Chondrocyte (in vitro differentiated cells): Measurements from ENCODE around the gene WFDC1. TPM values are rescaled to one million over a fixed set of nuclear protein-coding genes. Genes with fewer than 3 reads are reported as not detected.
"Not testable (repeated sequence)": the region's sequence is repeated elsewhere in the genome, so short reads cannot be mapped to it uniquely, and the experiment has no call there.

Source experiments
- DNase-seq: peaks from one replicate; pipeline ENCODE4 v3.0.0; 2021; ENCODE audit warnings: mixed read lengths, low spot score
- H3K27ac Mint-ChIP-seq: one replicate; pipeline ENCODE4 v1.8.0; 2021; ENCODE audit warnings: mild to moderate bottlenecking, moderate library complexity, mixed read lengths; ENCODE audit not compliant: unreplicated experiment
- H3K27me3 Mint-ChIP-seq: 2 replicates; pipeline ENCODE4 v1.8.0; 2021; ENCODE audit warnings: low read depth, mixed read lengths
- H3K36me3 Mint-ChIP-seq: 2 replicates; pipeline ENCODE4 v1.8.0; 2021; ENCODE audit warnings: low read depth, mixed read lengths
- H3K4me1 Mint-ChIP-seq: 2 replicates; pipeline ENCODE4 v1.8.0; 2021; ENCODE audit warnings: low read depth, mild to moderate bottlenecking, mixed read lengths
- H3K4me3 Mint-ChIP-seq: one replicate; pipeline ENCODE4 v1.8.0; 2021; ENCODE audit warnings: mild to moderate bottlenecking, moderate library complexity, mixed read lengths; ENCODE audit not compliant: unreplicated experiment
- H3K9me3 Mint-ChIP-seq: 2 replicates; pipeline ENCODE4 v1.8.0; 2021; ENCODE audit warnings: low read depth, mixed read lengths
- total RNA-seq: library from RNA; stranded (reverse); gene quantifications from 3 replicates; pipeline ENCODE4 v1.2.1, GENCODE V29; 2021
- TF ChIP-seq, protein P1 (sequence below): fragments of 200-600 bp; sonication (generic); IDR thresholded peaks from 2 replicates; pipeline ENCODE4 v1.5.0; 2021; ENCODE audit warnings: antibody characterized with exemption, mild to moderate bottlenecking, moderate library complexity

WFDC1 gene
- total RNA-seq, 1 donor from 2014 or later: 5.6 TPM

DNA sequence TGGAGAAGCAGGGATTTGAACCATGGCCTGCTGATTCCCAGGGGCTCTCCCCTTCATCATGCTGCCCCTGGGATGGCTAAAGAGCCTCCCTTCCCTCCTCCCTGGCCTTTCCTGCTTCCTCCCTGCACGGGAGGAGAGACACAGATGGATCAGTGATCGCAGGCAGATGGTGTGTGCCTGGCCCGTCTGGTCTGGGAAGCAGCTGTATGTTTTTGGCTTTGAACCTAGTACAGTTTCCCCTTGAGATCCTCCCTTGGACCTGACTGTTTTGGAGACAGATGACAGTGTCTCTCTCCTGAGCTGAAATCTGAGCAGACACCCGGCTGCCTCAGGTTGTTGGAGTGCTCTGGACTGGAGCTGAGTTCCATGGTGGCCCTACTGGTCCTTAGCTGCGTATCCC is 44.6 kb downstream of the WFDC1 start:
- Mint-ChIP-seq H3K4me3 (no peak overlapping the region), H3K27ac (no peak overlapping the region), H3K36me3 (peaks cover 12% of the 10 kb centered on the region), H3K27me3 (peaks cover 29% of the 10 kb centered on the region), H3K9me3 (peaks cover 19% of the 10 kb centered on the region), H3K4me1 (no peaks in the 10 kb centered on the region)
- peak; percentile 32 for DNase-seq
- TF ChIP-seq, protein P1, sequence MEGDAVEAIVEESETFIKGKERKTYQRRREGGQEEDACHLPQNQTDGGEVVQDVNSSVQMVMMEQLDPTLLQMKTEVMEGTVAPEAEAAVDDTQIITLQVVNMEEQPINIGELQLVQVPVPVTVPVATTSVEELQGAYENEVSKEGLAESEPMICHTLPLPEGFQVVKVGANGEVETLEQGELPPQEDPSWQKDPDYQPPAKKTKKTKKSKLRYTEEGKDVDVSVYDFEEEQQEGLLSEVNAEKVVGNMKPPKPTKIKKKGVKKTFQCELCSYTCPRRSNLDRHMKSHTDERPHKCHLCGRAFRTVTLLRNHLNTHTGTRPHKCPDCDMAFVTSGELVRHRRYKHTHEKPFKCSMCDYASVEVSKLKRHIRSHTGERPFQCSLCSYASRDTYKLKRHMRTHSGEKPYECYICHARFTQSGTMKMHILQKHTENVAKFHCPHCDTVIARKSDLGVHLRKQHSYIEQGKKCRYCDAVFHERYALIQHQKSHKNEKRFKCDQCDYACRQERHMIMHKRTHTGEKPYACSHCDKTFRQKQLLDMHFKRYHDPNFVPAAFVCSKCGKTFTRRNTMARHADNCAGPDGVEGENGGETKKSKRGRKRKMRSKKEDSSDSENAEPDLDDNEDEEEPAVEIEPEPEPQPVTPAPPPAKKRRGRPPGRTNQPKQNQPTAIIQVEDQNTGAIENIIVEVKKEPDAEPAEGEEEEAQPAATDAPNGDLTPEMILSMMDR: no peak

DNA sequence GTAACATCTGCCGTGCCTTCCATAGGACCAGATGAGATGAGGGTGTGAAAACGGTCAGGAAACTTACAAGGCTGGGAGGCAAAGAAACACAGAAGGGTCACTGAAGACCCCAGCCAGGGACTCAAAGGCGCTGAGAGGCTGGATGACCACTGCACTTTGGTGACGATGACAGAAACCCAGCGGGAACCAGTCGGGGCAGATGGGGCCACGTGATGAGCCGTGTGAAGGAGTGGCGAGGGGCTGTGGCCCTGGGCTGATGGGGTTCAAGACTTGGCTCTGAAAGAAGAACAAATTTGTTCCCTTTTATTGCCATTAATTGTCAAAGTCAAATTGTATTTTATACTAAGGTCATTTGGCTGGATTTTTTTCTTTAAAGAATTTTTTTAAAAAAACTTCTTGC is 45.1 kb downstream of the WFDC1 start:
- Mint-ChIP-seq H3K27me3 (peaks cover 29% of the 10 kb centered on the region), H3K9me3 (peaks cover 19% of the 10 kb centered on the region)

DNA sequence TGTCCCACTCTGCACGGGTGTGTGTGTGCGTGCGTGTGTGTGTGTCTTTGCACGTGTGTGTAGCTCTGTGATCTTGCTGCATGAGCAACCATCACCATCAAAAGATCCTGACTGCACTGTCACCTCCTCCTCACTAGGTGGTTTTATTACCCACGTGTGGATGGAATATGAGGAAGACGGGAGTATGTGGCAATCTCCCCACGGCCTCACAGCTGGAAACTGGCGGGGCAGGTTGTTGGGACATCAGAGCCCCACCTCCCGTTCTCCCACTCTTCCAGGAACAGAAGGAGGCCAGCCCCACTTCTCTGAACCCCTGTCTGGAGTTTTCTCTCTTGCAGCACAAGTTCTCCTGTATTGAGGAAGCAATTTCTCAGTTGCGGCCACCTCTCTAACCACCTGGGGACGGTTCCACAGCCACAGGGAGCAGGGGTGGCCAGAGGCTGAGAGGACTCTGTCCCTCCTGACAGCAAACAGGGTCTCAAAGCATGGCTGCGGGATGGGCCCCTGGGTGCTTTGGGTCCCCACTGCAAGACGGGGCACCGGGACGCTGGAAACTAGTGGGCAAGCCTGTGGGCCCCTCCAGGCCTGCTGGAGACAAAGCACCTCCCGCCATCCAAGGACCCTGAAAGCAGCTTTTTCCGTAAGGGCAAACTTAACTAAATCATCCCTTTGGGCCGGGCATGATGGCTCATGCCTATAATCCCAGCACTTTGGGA is 45.8 kb downstream of the WFDC1 start:
- Mint-ChIP-seq H3K4me3 (no peak overlapping the region), H3K36me3 (peaks cover 10% of the 10 kb centered on the region), H3K9me3 (peaks cover 12% of the 10 kb centered on the region), H3K27ac (no peak overlapping the region), H3K4me1 (no peaks in the 10 kb centered on the region), H3K27me3 (peaks cover 33% of the 10 kb centered on the region)
- TF ChIP-seq, protein P1: no peak
- peak; percentile 62 for DNase-seq

More for the DNA sequence above, 45.1 kb downstream of the WFDC1 start:
- peaks cover 12% of the 10 kb centered on the region for H3K36me3 Mint-ChIP-seq
- H3K4me3 Mint-ChIP-seq: no peak overlapping the region
- TF ChIP-seq, protein P1: no peak
- peak; percentile 53 for DNase-seq
- no peak overlapping the region for H3K27ac Mint-ChIP-seq
- no peaks in the 10 kb centered on the region for H3K4me1 Mint-ChIP-seq

DNA sequence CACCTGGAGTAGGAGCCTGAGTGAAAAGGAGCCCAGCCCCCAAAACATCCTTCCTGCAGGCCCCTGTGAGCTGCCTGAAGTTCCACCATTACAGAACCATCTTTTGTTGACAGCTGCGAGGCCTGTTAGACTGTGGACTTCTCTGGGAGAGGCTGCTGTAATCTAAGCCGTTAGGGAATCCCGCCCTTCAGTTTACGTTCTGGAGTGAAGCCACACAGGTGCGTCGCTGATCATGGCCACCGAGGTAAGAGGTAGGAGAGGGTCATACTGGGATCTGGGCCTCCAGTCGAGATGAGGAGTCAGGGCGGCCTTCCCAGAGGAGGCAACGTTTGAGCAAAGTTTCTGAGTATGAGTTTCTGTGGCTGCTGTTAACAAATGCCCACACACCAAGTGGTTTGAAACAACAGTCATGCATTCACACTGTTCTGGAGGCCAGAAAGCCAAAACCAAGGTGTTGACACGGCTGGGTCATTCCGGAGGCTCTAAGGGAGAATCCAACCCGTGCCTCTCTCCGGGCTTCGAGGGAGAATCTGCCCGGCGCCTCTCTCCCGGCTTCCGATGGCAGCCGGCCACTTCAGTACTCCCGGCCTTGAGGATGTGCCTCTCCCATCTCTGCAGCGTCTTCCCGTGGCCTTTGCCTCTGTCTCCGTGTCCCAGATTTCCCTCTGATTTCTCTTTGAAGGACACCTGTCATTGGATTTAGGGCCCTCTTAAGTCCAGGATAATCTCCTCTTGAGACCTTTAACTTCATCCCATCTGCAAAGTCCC is 47.0 kb downstream of the WFDC1 start:
- H3K27me3 Mint-ChIP-seq: peaks cover 40% of the 10 kb centered on the region
- peaks cover 9% of the 10 kb centered on the region for H3K36me3 Mint-ChIP-seq
- no peak overlapping the region for H3K4me3 Mint-ChIP-seq
- DNase-seq: no peak
- no peaks in the 10 kb centered on the region for H3K4me1 Mint-ChIP-seq
- TF ChIP-seq, protein P1: no peak
- no peak overlapping the region for H3K27ac Mint-ChIP-seq
- peaks cover 8% of the 10 kb centered on the region for H3K9me3 Mint-ChIP-seq

DNA sequence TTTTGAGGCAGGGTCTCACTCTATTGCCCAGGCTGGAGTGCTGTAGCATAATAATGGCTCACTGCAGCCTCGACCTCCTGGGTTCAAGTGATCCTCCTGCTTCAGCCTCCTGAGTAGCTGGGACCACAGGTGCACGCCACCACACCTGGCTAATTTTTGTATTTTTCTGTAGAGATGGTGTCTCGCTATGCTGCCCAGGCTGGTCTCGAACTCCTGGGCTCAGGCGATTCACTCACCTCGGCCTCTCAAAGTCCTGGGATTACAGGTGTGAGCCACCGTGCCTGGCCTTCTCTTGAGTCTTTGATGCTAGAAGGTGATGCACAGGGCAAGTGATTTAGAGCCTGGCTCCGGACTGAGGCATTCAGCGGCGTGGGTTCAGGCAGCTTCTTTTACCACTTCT is 49.1 kb downstream of the WFDC1 start:
- H3K27me3 Mint-ChIP-seq: peaks cover 39% of the 10 kb centered on the region

More for the DNA sequence above, 49.1 kb downstream of the WFDC1 start:
- not testable (repeated sequence) for H3K4me3 Mint-ChIP-seq, DNase-seq, H3K27ac Mint-ChIP-seq, H3K4me1 Mint-ChIP-seq, H3K9me3 Mint-ChIP-seq, H3K36me3 Mint-ChIP-seq
